Measurements from ENCODE around the gene SCGN.

- no peak for TF ChIP-seq CTCF (IDR thresholded peaks at IDR 0.05)
- TF ChIP-seq POLR2A (IDR thresholded peaks at IDR 0.05) = no peak
Measured at GRCh38 chr6:25714765-25715164, 62.8 kb downstream of the SCGN start.
